B cell (primary cell): ENCODE data around the gene CCDC74A.
"Not testable (repeated sequence)": the region's sequence is repeated elsewhere in the genome, so short reads cannot be mapped to it uniquely, and the experiment has no call there.

Experiments
- CTCF ChIP-seq: fragments of 200-600 bp; IDR thresholded peaks from one replicate; pipeline ENCODE4 v1.8.0; 2022; ENCODE audit warnings: antibody characterized with exemption, mild to moderate bottlenecking
- EZH2 ChIP-seq: IDR thresholded peaks from 2 replicates; pipeline ENCODE4 v1.6.1; 2012; ENCODE audit warnings: borderline replicate concordance, low read depth, mild to moderate bottlenecking, moderate library complexity, low read length; ENCODE audit not compliant: insufficient read depth, poor library complexity, severe bottlenecking

- TF ChIP-seq CTCF, EZH2: not testable (repeated sequence)
Observed at GRCh38 chr2:131530626-131531344, 3.1 kb downstream of the CCDC74A start.
